Mononuclear cell (primary cell): Measurements from ENCODE around the gene PIK3CA. TPM values are rescaled to one million over a fixed set of nuclear protein-coding genes. Genes with fewer than 3 reads are reported as not detected.
"Not testable (repeated sequence)": the region's sequence is repeated elsewhere in the genome, so short reads cannot be mapped to it uniquely, and the experiment has no call there.

Experiments used
- H3K27me3 ChIP-seq: 2 replicates; pipeline ENCODE4 v1.6.0; 2011; ENCODE audit warnings: low read length, control low read depth; ENCODE audit not compliant: insufficient read depth
- H3K4me1 ChIP-seq: 2 replicates; pipeline ENCODE4 v1.5.1; 2011; ENCODE audit warnings: mild to moderate bottlenecking, low read length, control low read depth; ENCODE audit not compliant: insufficient read depth
- H3K4me3 ChIP-seq: 2 replicates; pipeline ENCODE4 v1.5.1; 2011; ENCODE audit warnings: mild to moderate bottlenecking, low read length, moderate library complexity
- H3K9me3 ChIP-seq: 2 replicates; pipeline ENCODE4 v1.5.1; 2011; ENCODE audit warnings: low read depth, mild to moderate bottlenecking, control low read depth, low read length
- total RNA-seq: library from RNA; depleted of rRNA; stranded (reverse); fragments of >200 nt; gene quantifications from one replicate; pipeline ENCODE4 v1.2.3, GENCODE V29; 2012

The PIK3CA gene
- total RNA-seq, 1 donor: 91.3 TPM

DNA sequence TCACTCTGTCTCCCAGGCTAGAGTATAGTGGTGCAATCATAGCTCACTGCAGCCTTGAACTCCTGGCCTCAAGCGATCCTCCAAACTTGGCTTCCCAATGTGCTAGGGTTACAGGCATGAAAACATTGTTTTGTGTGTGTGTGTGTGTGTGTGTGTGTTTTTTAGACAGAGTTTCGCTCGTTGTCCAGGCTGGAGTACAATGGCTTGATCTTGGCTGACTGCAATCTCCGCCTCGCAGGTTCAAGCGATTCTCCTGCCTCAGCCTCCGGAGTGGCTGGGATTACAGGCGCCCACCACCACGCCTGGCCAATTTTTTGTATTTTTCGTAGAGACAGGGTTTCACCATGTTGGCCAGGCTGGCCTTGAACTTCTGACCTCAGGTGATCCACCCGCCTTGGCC is 109.6 kb downstream of the PIK3CA start:
- not testable (repeated sequence) for H3K4me1 ChIP-seq, H3K9me3 ChIP-seq

DNA sequence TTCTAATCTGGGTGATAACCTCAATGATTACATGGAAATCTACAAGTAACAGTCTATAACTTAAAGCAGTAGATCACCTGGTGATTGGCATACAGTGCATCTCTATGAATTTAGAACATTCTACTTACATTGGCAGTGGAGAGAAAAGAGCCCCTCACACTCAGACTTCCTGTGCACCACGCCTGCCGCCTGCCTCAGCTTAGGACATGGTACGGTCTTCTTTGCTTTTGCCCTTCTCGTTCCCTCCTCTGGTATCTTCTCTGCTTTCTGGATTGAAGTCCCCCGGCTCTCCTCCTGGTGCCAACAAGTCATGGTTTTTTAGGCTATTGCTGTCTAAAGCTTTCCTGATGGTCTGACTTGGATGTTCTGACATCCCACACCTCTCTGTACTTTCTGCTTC is 110.7 kb downstream of the PIK3CA start:
- Histone ChIP-seq H3K4me1 (peaks cover 6% of the 10 kb centered on the region), H3K27me3 (no peaks in the 10 kb centered on the region), H3K4me3 (no peak overlapping the region), H3K9me3 (no peaks in the 10 kb centered on the region)

More for the DNA sequence above, 109.6 kb downstream of the PIK3CA start:
- H3K27me3 ChIP-seq, H3K4me3 ChIP-seq: not testable (repeated sequence)

DNA sequence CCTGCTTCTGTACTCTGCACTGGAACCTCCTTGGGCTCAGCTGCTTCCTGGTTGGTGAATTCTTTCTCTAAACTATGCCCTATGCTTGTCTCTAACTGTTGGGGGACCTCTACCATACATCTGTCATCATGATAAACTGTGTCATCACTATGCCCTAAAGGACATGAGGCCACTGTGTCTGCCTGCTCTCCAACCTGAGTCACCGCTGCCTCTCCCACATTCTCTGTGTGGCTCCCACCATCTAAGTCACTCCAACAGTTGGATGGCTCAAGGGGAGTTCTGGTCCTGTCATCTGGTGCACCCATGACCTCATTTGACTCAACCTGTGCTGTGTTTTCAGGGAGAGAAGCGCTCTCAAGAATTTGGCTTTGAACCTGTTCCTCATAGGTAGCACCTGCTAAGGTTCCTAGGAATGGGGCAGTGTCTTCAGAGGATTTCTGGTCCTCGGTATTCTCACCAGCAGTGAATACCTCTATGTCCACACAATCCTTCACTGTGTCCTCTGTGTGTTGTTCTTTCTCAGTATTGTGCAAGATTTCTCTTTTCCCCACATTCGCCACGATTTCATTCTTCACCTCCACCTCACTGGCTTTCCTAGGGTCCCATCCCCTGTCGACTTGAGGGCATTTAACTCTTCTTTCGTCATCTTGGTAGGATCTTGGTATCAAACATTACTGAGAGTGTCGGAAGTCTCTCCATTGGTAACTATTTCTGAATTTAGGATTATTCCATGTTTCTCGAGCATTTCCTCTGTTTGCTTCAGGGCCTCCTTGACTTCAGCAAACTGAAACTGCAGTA is 112.0 kb downstream of the PIK3CA start:
- not testable (repeated sequence) for H3K27me3 ChIP-seq, H3K4me1 ChIP-seq, H3K4me3 ChIP-seq, H3K9me3 ChIP-seq

DNA sequence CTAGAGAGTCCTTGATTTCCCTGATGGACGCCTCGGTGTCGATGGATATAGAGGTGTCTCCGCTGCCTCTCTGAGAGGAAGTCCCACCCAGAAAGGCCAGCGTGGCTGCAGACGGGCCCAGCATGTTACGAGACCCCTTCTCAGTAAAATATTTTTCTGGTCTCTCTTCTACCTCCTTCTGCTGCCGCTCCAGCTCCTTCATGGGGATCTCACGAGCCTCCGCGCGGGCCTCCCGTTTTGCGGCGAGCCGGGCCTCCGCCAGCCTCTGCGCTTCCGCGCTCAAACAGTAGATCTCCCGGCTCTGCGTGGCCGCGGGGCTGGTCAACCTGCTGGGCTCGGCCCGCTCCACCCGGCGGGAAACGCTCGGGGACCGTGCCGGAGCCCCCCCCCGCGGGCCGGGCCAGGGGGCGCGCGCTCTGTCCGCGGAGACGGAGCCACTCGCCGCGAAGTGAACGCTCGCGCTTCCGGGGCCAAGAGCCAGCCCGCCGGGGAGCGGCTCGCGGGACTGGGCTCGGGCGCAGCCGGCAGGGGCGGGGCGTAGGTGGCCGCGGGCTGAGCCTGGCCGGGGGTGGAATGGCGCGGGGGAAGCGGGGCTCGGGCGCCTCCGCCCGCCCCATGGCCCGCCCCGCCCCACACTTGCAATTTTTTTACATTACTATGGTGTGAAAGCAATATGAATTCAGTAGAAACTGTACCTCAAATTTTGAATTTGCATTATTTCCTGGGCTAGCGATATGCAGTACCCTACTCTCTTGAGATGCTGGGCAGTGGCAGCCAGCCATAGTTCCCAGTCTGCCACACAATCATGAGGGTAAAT is 113.0 kb downstream of the PIK3CA start:
- peak overlapping the region; percentile 44 for H3K4me3 ChIP-seq
- H3K27me3 ChIP-seq: no peaks in the 10 kb centered on the region
- H3K4me1 ChIP-seq: peaks cover 8% of the 10 kb centered on the region
- no peaks in the 10 kb centered on the region for H3K9me3 ChIP-seq

DNA sequence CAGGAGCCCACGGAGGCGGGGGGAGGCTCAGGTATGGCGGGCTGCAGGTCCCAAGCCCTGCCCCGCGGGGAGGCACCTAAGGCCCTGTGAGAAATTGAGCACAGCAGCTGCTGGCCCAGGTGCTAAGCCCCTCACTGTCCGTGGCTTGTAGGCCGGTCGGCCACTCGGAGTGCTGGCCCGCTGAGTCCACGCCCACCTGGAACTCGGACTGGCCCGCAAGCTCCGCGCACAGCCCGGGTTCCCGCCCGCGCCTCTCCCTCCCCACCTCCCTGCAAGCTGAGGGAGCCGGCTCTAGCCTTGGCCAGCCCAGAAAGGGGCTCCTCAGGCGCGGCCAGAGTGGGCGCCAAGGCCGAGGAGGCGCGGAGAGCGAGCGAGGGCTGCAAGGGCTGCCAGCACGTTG is 115.0 kb downstream of the PIK3CA start:
- Histone ChIP-seq H3K27me3 (no peaks in the 10 kb centered on the region), H3K9me3 (no peaks in the 10 kb centered on the region), H3K4me3 (no peak overlapping the region), H3K4me1 (peaks cover 12% of the 10 kb centered on the region)

DNA sequence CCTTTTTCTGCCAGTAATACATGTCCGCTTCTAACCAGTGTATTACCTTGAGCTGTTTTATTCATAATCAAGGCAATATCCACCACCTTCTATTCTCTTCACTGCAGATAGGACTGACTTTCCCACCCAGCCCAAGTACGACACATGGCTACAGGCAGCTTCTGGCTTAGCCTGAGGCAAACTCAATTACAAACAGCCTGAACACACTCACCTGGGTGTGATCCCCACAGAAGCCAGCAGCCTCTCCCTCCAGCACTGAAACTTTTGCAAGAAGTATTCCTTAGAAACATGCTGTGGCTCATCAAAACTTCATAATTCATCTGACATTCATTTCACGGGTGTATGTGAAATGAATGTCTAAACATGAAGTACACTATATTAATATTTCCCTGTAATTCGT is 116.3 kb downstream of the PIK3CA start:
- H3K27me3 ChIP-seq: no peaks in the 10 kb centered on the region
- no peaks in the 10 kb centered on the region for H3K9me3 ChIP-seq
- H3K4me1 ChIP-seq: peaks cover 12% of the 10 kb centered on the region
- no peak overlapping the region for H3K4me3 ChIP-seq

DNA sequence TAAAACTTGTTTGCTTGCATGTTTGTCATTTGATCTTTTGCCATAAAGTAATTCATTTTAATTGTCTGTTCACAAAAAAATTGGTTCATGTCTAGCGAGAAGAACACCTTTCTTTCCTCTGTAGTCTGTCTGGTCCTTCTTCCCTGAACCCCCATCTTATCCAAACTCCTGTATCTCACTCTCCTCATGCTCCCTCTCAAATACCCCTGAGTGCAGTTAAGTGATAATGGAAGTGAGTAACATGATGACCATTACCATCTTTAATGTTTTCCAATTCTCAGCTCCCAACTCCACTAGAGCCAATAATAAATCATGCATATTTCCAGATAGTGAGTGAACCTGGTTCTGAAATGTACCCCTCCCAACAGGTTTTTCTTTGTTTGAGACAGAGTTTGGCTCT is 116.9 kb downstream of the PIK3CA start:
- Histone ChIP-seq H3K4me1 (peaks cover 12% of the 10 kb centered on the region), H3K27me3 (no peaks in the 10 kb centered on the region)

DNA sequence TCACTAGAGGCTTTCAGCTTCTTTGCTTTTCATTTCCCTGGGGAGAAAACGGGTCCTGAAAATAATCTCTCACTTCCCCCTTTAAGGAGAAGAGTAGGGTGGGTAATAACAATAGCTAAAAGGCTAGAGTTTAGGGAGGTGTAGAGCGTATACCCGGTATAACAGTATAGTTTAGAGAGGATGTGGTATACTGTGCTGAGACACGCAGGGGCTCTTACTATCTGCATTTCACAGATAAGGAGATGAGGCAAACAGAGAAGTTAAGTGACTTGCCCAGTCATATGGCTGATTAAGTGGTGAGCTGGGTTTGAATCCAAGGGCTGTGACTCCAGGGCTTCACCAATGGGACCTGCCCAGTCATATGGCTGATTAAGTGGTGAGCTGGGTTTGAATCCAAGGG is 117.7 kb downstream of the PIK3CA start:
- Histone ChIP-seq H3K4me1 (peaks cover 9% of the 10 kb centered on the region), H3K27me3 (no peaks in the 10 kb centered on the region), H3K9me3 (no peaks in the 10 kb centered on the region), H3K4me3 (no peak overlapping the region)

More for the DNA sequence above, 116.9 kb downstream of the PIK3CA start:
- Histone ChIP-seq H3K9me3 (no peaks in the 10 kb centered on the region), H3K4me3 (no peak overlapping the region)

DNA sequence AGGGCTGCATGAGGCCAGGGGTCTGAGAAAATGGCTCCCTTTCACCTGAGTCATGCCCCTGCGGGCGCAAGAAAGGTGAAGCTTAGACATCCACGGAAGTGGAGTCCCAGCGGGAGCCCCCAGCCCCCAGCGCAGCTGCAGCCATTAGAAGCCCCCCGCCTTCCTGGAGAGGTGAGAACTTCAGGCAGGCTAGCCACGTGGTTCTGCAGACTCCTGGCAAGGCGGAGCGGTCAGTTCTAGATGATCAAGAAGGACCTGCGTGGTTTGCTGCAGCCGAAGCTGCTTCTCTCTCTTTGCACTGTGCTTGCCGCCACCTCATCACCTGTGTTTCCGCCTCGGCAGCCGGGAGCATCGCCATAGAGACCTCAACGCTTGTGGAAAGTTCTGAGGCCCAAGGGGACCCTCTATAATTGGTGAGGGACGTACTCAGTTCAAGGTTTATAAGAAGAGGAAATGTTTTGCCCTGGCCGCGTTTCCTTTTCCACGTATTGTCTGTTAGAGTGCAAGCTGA is 118.6 kb downstream of the PIK3CA start:
- H3K27me3 ChIP-seq: no peaks in the 10 kb centered on the region
- H3K4me1 ChIP-seq: peaks cover 6% of the 10 kb centered on the region
- no peaks in the 10 kb centered on the region for H3K9me3 ChIP-seq
- no peak overlapping the region for H3K4me3 ChIP-seq

DNA sequence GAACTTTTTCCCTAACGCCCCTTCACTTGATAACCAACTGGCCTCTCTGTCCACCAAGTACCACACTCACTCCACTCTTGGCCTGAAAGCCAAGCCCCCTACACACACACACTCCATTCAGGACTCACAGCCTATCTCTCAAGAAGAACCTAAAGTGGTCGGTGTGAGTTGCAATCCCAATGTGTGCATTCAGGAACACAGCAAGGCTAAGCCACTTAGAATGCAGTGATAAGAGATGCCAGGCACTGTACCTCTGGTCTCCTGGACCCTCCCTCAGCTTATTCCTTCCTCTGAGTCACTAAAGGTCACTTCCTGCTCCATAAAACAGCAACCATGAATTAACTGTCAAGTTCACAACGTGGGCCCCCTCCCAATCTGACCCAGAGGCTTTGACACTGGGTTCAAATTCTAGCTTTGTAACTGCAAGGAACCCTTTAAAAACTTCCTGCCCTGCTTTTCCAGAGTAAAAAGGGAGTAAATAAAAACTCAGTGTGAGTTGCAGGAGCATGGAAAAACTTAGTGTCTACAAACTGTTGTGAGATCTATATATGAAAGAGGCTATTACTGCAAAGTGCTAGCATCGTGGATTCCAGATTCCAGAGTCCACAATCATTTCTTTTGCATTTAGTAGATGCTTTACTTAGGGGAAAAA is 120.4 kb downstream of the PIK3CA start:
- peaks cover 6% of the 10 kb centered on the region for H3K4me1 ChIP-seq
- no peak overlapping the region for H3K4me3 ChIP-seq
- no peaks in the 10 kb centered on the region for H3K9me3 ChIP-seq
- no peaks in the 10 kb centered on the region for H3K27me3 ChIP-seq

DNA sequence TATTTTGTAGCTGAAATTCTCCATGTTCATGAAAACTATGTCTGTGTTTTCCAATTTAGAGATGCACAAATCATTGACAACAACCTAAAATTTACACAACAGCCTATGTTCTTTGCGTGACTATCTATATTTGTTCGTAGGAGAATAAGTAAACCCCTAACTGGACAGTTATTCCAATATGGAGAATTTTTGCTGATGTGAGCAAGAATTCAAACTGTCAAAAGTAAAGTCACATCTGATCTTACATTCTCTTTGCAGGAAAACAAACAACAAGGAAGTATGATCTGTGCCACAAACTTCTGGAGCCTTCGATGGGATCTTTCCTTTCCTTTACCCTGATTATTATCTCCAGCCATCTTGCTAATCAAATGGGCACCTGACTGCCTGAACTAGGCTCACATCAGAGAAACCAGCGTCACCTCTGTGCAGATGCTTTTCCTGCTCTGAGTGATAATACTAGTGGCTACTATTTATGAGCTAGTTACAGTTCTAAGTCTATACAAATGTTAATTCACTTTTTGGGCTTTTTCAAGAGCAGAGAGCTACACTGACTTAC is 121.1 kb downstream of the PIK3CA start:
- H3K9me3 ChIP-seq: no peaks in the 10 kb centered on the region
- peaks cover 6% of the 10 kb centered on the region for H3K4me1 ChIP-seq
- H3K27me3 ChIP-seq: no peaks in the 10 kb centered on the region
- no peak overlapping the region for H3K4me3 ChIP-seq

DNA sequence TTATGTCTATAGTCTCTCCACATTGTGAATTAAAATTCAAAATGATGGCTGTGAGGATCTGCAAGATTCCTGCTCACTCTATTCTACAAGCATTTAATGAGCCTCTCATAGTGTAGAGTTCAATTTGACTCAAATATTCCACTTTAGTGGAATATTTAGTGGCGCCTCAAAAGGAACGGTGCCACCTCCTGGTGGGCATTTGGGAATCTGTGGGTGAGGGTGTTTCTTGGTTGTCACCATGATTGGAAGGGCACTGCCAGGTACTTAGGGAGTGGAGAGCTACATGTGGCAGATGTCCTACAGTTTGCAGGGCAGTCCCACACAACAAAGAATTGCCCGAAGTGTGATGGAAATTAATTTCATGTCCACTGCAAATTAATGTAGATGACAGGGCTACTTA is 124.2 kb downstream of the PIK3CA start:
- Histone ChIP-seq H3K27me3 (peaks cover 3% of the 10 kb centered on the region), H3K9me3 (no peaks in the 10 kb centered on the region), H3K4me1 (no peaks in the 10 kb centered on the region), H3K4me3 (no peak overlapping the region)

DNA sequence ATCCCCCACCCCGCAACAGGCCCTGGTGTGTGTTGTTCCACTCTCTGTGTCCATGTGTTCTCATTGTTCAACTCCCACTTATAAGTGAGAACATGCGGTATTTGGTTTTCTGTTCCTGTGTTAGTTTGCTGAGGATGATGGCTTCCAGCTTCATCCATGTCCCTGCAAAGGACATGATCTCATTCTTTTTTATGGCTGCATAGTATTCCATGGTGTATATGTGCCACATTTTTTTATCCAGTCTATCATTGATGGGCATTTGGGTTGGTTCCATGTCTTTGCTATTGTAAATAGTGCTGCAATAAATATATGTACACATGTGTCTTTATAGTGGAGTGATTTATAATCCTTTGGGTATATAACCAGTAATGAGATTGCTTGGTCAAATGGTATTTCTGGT is 126.3 kb downstream of the PIK3CA start:
- H3K27me3 ChIP-seq, H3K4me1 ChIP-seq, H3K4me3 ChIP-seq, H3K9me3 ChIP-seq: not testable (repeated sequence)

DNA sequence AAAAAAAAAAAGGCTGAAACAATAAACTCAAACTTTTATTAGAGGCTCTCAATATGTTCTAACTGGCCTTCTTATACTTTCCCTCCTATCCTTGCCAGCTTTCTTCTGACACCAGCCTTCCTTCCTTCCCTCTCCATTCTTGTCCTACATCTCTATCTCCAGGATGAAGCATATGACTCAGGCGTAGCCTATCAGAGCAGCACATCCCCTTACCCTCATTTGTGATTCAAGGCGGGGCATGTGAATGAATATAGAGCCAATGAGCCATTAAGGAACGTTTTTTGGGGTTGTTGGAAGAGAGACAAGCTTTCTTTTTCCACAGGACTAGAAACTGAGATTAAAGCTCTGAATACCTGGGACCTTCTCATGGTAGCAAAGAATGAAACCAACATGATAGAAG is 127.8 kb downstream of the PIK3CA start:
- peaks cover 3% of the 10 kb centered on the region for H3K27me3 ChIP-seq
- H3K4me1 ChIP-seq: no peaks in the 10 kb centered on the region
- H3K4me3 ChIP-seq: no peak overlapping the region
- no peaks in the 10 kb centered on the region for H3K9me3 ChIP-seq

DNA sequence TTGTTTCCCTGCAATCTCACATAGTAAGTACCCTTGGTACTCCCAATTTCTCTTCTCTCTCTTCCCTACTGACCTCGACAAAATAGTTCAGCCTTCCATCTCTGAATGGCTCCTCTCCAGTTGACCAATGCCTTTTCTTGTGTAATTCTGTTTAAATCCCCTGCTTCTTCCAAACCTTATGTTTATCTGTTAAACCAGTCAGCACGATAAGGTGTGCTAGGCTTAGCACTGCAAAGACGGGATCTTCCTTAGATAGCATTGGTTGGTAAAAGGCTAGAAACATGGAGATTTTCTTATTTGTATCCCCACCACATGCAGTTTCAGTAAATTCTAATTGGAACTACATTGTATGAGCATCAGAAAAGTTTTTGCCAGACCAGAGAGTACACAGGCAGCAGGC is 128.6 kb downstream of the PIK3CA start:
- no peaks in the 10 kb centered on the region for H3K9me3 ChIP-seq
- peaks cover 3% of the 10 kb centered on the region for H3K27me3 ChIP-seq
- no peaks in the 10 kb centered on the region for H3K4me1 ChIP-seq
- H3K4me3 ChIP-seq: no peak overlapping the region
